HPDE6-E6E7 (cell line): ENCODE data around the gene SAP30L.
A peak's percentile ranks its signal among the peaks of the same experiment; 100 is the strongest.

Experiments used
- DNase-seq: peaks from one replicate; pipeline ENCODE4 v3.0.0; 2011; ENCODE audit warnings: missing footprints; ENCODE audit errors: extremely low spot score

SAP30L gene

DNA sequence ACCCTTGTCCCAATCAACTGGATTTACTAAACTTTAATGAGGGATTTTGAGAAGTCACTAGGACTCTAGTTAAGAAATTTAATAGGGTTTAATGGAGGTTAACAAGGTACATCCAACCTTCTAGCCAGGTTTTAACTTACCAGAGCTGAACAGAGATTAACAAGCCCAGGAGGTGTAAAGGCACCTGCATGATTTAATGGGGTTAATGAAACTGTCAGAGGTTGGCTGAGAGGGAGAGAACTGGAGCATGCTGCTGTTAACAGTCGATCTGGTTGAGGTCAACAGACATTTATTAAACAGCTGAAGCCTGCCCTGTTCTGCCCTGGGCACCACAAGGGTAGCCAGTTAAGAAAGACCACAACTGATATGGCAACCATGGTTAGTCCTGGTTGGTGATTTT, 18.6 kb downstream of the SAP30L start:
- DNase-seq = no peak

DNA sequence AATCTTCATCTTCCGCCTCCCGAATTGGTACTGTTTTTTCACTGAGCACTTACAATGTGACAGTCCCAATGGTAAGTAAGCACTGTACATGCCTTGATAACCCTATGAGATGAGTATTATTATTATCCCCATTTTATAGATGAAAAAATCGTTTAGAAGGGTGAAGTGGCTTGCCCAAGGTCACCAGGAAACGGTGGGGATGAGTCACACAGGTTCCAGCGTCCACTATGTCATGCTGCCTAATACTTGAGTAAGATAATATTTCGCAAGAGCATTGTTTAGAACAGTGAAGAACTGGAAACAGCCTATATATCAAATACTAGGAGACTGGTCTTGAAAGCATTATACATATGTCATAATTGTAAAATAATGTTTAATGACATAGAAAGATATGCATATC, 19.4 kb downstream of the SAP30L start:
- peak; percentile 62 for DNase-seq

DNA sequence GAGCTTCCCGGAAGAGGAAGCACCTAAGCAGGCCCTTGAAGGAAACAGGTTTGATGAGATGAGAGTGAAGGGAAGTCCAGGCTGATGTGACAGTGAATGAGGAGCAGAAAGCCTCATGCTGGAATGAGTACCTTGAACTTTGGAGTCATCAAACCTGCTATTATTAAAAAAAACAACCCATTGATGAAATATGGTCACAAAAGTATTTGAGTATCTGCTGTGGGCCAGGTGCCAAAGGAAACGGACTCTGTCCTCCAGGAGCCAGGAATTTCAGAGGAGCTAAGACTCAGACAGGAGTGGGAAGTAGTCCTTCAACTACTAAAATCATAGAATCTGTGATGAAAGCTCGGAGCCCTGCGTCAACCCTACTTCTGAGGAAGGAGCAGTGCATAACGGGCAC, 20.4 kb downstream of the SAP30L start:
- DNase-seq = no peak

DNA sequence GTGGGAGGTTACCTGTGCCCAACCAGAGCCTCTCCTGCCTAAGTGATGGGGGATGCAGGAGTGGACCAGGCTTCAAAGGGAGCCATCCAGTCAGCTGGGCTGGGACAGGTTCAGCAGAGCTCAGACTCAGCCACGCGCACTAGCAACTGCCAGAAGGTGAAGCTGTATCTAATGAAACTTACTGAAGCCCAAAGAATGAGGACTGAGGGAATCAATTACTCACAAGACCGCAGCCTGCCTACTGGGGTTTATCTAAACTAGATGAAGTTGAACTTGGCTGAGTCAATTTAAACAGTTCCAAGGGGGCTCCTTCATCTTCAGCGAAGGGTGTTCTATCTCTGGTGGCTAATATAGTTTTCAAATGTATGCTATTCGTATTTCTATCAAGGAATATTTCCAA, 20.9 kb downstream of the SAP30L start:
- no peak for DNase-seq

DNA sequence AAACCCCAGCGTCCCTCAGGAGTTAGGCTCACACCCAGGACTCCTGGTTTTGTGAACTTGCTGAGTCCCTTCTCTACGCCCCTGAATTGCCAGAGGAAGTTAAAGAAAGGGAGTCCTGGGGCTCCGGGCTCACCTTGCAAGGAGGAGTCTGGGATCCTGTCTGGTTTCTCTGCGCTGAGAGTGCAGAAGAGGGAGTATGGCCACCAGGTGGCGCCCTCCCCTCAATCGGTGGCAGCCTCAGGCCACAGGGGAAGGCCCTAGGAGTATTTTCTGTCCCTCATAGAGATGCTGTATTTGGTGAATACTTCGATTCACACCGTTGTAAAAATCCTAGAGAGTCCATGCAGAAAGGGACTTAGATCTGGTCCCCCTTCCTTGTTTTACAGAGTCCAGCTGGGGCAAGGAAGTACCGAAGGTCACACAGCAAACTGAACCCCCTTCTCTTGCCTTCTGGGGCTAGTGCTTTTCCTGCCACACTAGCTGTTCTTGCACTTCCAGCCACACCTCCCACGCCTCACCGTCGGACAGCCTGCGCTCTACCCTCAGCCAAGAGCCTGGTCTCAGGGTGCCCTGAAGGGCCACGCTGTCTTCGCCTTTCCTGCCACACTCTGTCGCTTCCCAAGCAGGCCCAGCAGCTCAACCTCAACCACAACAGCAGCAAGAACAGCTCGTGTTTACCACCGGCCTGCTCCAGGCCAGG, 22.0 kb downstream of the SAP30L start:
- DNase-seq = peak; percentile 87

DNA sequence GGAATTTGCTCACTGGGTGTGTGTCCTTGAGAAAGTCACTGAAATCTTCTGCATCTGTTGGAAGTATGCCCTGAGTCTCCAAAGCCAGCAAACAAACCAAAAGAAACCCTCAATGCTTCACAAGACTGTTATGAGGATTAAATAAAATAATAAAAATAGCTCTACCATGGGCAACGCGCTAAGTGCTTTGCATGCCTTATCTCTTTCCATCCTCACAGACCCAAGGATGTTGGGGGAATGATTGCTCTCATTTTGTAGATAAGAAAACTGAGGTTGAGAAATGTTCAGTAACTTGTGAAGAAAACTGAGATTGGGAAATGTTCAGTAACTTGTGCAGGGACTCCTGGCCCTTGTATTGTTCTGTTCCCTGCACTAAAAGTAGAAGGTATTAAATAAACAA, 24.3 kb downstream of the SAP30L start:
- DNase-seq = no peak

DNA sequence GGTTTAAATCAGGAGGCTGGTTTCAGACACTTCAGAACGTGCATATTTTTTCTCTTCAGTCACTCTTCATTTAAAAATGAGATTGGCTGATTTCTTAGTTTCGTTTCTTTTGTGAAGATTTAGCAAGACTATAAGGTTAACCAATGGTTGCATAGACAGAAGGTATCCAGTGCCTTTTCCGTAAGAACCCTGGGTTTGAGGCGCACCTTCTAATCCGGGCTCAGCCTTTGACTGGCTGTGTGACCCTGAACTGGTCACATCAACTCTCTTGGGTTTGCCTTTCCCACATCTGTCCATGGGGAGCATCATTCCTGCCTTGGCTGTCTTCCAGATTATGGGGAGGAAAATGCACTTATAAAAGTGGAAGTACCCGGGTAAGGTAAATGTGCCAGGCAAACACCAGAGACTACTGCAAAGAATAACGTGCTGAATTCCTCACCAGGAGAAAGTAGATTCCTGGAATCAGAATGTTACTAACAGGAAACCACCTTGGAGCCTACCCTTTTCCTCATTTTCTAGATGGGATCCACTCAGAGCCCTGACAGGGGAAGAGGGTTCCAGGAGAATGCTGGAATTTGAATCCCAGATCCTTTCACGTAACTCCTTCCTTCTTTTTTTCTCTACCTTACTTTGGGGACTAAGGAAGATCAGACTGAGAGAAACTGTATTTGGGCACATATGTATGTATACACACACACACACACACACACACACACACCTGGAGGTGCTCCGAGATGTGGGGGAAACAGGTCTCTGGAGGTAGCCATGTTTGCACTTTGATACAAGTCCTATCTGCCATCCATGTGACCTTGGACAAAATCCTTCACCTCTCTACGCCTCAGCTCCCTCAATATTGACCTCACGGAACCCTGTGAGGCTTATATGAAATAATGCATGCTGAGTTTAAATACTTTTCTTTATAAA, 25.4 kb downstream of the SAP30L start:
- DNase-seq = no peak

DNA sequence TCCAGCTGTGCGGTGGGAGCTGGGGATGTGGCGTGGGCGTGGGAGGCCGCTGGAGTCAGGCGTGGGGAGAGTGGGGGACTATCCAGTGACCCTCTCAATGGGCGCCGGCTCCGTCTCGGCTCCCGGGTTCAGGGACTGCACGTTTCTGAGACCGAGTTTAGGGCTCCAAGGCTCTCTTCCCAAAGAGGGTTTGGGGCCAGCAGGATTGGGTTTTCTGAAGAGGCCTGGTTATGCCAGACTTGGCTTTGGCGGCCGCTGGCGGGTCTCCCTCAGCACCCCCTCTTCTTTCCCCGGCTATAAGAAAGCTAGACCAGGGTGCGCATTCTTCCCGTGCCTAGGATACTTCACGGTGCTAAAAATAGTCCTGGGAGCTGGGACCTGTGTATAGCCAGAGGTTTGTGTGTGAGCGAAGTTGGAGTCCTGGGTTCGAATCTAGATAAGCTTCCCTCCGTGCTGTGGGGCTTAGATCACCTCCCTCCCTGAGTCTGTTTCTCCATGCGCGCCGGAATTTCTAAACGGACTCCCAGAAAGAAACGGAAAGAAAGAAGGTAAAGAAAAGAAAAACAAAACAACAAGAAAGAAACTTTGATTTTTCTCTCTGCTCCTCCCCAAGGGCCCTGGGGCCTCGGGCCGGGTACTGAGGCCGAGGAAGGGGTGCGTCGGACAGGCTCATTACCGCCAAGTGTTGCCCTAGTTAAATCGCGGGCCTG, 27.2 kb downstream of the SAP30L start:
- DNase-seq = no peak

DNA sequence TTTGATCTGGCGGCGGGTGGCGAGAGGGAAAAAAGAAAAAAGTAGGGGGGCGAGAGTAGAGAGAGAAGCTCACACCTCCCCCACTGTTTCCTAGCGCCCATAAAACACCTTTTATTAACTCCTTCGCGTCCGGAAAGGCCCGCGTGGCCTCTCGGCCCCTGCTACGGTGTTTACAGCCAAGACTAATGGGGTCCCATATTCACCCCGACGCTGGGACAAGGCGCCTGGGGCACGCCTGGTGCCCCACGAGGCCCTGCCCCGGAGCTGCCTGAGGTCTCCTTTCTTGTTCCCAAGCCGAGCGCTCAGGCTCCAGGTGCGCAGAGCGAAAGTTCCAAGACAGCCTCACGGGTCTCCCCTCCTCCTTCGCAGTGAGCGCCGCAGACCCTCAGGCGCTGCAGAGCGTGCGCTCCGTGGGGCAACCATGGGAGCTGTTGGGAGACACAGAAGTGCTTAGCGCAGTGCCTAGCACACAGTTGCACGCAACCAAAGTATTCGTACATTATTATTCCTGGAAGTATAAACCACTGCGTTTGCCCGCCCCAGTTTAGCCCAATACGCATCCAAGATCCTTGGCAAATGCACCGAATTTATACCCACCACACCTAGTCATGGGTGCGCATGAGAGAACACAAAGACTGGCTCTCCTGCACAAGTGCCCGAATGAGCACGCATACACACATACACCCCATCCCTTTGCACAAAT, 27.9 kb downstream of the SAP30L start:
- no peak for DNase-seq

DNA sequence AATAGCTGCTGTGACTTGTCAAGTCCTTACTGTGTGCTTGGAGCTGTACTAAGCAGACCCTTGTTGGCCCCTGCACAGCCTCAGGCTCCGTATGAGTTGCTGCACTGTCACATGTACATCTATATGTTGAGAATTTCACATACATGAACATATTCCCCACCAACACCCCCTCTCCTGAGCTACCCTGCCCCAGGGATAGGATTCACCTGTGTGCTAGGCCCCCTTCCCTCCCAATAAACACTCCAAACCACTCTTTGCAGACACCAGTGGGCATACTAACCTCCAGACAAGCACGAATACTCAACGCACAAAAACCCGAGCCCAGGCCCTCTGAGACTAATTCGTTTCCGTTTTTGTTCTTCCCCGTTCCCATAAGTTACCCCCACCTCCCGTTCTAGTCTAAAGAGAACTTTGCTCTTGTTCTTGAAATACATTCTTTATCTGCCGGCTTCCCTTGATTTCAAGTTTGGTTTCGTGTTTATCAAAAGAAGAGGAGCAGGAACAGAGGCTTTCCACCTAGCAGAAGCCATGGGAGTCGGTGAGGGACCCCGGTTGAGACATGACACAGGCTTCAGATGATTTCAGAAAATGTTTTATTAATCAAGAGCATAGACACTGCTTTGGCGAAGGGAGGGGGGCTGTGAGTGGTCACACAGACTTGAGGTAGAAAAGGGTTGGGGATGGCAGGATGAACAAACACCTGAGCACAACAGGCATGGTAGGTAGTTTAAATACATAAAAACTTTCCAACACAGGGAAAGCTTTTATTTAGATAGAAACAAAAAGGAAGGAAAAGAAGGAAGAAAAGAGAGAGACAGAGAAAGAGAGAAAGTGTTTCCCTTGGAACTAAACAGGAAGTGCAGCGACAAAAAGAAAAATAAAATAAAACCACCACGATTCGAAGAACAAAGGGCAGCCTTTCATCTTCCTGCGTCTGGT, 28.9 kb downstream of the SAP30L start:
- DNase-seq = no peak

DNA sequence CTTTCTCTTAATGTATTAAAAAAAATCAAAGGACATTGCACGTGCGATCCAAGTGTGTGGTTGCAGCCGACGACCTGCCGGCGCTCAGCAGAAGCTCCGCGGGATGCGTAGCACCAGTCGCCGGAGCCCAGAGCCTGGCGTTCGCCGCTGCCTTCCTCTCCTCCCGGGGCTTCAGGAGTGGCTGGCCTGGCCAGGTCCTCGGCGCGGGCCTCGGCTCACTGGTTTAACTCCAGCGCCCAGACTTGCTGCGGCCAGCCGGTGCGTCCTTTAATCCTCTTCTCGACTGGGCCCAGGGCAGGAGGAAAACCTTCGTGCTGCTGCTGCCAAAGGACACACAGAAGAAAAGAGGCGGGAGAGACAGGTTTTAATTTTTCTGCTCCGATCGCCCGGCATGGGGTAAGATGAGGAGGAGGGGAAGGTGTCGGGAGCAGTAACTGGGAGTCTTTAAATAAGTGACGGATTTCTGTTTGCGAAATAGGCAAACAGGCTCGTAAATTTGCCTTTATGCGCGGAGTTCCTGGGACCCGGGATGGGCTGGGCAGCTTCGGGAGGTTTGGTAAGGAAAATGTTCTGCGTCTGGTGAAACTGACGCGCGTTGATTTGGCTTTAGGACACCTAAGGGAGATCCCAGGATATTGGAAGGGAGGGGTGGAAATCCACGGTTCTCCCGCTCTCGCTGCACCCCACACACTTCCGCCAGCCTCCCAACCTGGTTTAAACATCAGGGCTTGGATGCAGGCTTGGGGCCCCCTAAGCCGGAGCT, 30.0 kb downstream of the SAP30L start:
- DNase-seq = no peak

DNA sequence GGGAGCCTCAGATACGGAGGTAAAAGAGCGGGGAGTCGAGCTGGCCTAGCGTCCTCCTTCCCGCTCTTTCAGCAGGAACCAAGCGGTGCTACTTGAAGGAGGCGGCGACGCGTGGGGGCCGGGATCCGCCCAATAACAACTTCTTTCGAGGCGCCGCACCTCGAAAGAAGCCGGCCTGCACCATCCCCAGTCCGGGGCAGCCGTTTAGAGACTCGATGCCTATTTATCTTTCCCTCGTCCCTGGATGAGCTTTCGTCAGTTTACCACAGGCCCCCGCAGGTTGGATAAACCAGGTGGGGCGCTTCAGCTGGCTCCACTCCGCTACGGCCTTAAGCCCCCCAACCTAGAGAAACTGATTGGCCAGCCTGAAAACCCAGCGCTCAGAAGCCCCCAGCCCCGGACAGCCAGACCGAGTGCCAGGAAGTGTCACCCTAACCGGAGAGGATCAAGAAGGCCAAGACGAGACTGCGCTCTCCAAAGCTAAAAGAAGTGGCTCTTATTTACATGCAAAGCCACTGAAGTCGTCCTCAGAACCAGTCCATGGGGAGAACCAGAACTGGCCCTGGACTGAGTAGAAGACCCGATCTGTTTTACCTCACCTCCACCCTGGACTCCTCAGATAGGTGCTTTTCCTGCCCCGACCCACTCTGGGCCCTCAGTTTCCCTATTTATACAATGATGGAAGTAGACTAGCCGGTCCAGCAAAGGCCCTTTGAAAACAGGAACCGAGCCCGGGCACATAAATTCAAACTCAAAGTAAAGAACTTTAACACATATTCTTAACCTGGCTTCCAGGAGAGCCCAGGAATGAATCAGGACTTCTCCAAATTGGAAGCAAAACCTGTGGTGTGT, 30.8 kb downstream of the SAP30L start:
- DNase-seq = no peak

DNA sequence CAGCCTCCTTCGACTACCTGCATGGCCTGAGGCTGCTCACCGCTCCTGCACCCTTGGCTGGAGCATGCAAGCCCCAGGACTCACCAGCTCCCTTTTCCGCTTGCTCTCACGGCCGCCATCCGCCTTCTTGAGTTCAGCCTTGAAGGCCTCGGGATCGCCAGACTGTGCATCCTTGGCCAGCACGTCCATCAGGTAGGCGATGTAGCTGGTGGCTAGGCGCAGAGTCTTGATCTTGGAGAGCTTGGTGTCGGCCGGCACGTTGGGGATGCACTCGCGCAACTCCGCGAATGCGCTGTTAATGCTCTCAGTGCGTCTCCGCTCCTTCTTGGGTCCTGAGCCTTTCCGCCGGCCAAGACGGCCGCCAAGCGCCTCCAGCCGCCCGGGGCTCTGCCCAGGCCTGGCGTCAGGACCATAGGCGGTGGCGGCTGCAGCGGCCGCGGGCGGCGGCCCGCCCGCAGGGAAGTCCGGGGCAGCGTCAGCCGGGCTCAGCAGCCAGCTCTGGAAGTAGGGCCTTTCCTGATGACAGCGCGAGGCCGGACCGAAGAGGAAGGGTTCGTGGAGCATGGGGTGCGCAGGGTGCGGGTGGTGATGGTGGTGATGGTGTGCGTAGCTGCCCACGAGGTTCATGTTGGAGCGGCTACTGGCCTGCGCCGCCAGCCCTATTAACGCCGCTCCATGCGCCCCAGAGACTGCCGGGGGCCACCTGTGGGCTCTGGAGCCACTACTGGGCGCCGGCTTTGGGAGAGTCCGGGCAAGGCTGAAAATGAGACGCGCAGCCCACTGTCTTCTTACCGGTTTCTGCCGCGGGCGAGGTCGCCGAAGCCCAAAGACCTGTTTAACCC, 31.8 kb downstream of the SAP30L start:
- DNase-seq = no peak

DNA sequence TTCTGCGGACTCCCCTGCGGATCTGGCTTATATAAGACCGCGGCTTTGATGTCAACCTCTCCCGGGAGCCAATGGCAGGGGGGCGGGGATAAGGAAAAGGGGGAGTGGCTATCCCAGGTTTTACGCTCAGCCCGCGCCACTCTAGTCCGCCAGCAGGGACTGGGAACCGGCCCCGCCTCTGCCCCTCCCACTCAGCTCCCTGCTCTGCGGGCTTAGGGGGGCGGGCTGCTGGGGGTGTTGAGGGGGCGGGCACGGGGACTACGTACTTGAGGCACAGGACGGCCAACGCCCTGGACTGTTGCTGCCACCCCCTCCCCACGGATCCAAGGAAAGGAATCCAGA, 32.4 kb downstream of the SAP30L start, which contains the start of gene HAND1:
Gene HAND1, minus strand, starts transcription at position 4 of the 342 bp plus-strand sequence. CDS start 219 bp downstream, outside the sequence.
- DNase-seq = no peak

DNA sequence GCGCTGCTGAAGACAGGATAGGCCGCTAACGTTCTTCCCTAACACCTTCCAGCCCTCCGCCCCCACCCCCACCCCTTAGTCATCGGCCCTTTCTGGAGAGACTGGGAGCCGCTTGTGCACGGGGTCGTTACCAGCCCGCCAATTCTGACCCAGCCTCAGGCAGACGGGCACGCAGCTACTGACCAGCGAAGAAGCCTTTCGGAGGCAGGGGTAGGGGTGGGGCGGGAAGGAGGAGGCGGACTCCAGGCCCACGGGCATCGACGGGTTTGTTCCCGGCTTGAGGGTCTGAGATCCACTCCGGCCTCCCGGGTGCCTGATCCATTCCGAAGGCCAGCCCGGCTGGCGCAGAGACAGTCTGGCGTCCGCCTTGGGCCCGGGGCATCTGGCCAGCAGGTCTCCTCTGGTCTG, 33.0 kb downstream of the SAP30L start:
- DNase-seq = no peak

DNA sequence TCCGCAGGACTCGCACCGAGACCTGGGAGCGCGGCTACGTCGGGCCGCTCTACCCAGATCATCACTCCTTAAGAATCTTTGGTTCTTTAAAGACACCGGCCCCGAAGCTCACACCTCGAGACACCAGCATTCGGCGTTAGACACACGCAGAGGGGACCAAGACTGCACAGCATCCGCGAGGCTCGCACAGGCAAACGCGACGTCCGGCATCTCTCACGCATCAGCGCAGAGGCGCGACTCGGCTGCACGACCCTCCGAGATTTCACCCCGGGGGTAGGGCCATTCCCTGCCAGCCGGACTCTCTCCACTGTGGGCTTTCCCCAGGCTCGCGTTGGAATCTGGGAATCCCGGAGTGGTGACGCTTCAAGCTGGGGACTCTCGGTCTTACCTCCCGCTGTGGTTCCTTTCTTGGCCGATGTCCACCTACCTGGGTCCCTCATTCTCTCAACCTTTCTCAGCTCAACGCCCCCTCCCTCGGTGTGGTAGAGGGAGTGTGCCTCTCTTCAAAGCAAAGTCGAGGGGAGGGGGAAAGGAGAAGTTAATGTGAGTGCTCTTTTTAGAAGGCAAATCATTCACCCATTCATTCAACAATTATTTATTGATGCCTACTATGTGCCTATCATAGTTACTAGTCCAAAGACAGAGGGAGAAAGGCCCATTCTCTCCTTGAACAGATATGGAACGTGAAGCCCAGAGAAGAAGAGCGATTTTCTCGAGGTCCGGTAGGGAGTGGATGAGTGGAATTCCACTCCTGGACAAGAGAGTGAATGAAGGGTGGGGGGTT, 33.6 kb downstream of the SAP30L start:
- DNase-seq = no peak
